ENCODE results near the gene EVL.

DNA sequence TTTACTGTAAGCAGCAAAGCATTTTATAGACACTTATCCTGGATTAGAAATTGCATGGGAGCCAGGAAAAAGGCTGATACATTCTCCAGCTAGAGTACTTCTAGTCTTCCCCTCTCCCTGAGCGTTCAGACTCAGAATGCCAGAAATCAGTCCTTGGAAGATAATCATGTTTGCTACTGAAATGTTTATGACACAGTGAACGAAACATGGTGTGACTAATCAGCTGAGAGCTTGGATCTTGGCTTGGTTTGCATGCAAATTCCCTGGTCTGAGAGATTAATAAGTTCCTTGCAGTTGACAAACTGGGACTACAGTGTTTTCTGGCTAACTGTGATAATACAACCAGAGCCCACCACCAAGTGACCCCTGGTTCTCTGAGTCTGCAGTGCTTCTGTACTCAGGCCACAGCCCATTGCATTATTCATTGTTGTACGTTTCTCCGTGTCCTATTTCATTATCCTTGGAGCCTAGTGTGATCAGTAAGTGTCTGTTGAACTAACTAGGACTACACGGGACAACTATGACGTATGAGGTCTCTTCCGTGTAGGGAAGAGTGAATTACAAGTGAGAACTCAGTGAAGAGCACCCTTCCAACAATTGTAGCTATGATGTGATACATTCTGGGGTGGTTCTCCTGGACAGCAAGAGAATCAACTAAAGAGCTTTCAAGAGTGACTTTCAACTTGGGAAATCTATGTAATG, 34.6 kb upstream of the EVL start:
- TF ChIP-seq, protein P1, sequence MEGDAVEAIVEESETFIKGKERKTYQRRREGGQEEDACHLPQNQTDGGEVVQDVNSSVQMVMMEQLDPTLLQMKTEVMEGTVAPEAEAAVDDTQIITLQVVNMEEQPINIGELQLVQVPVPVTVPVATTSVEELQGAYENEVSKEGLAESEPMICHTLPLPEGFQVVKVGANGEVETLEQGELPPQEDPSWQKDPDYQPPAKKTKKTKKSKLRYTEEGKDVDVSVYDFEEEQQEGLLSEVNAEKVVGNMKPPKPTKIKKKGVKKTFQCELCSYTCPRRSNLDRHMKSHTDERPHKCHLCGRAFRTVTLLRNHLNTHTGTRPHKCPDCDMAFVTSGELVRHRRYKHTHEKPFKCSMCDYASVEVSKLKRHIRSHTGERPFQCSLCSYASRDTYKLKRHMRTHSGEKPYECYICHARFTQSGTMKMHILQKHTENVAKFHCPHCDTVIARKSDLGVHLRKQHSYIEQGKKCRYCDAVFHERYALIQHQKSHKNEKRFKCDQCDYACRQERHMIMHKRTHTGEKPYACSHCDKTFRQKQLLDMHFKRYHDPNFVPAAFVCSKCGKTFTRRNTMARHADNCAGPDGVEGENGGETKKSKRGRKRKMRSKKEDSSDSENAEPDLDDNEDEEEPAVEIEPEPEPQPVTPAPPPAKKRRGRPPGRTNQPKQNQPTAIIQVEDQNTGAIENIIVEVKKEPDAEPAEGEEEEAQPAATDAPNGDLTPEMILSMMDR (IDR thresholded peaks at IDR 0.05), result no peak
- TF ChIP-seq TP53 (CRISPR knock-in tag; IDR thresholded peaks at IDR 0.05) (no peak), RFX5 (IDR thresholded peaks at IDR 0.05) (no peak), POLR2A (IDR thresholded peaks at IDR 0.05; ENCODE audit: low read length) (no peak), ESRRA (IDR thresholded peaks at IDR 0.05; ENCODE audit: borderline replicate concordance, low read length) (no peak), BHLHE40 (IDR thresholded peaks at IDR 0.05; ENCODE audit: low read depth, low read length) (no peak), EP300 (IDR thresholded peaks at IDR 0.05) (no peak), CEBPB (IDR thresholded peaks at IDR 0.05) (no peak)
- TF ChIP-seq, protein P2, sequence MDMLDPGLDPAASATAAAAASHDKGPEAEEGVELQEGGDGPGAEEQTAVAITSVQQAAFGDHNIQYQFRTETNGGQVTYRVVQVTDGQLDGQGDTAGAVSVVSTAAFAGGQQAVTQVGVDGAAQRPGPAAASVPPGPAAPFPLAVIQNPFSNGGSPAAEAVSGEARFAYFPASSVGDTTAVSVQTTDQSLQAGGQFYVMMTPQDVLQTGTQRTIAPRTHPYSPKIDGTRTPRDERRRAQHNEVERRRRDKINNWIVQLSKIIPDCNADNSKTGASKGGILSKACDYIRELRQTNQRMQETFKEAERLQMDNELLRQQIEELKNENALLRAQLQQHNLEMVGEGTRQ (IDR thresholded peaks at IDR 0.05), result no peak
